Upper lobe of right lung (tissue), 1 donor: Measurements from ENCODE around the gene SERGEF. TPM values are rescaled to one million over a fixed set of nuclear protein-coding genes. Genes with fewer than 3 reads are reported as not detected.
A peak's percentile ranks its signal among the peaks of the same experiment; 100 is the strongest.

Experiments used
- ATAC-seq: fragments of 200-7000 bp; cut with Tn5 transposase; one replicate; pipeline ENCODE4 v1.9.1; 2020; ENCODE audit warnings: mild to moderate bottlenecking, moderate library complexity
- DNase-seq: peaks from one replicate; pipeline ENCODE4 v3.0.0-alpha.2; 2020
- H3K27ac ChIP-seq: fragments of 200-600 bp; one replicate; pipeline ENCODE4 v1.8.0; 2022
- H3K27me3 ChIP-seq: fragments of 200-600 bp; one replicate; pipeline ENCODE4 v1.8.0; 2022; ENCODE audit warnings: mild to moderate bottlenecking
- H3K36me3 ChIP-seq: fragments of 200-600 bp; one replicate; pipeline ENCODE4 v1.8.0; 2022
- H3K4me1 ChIP-seq: fragments of 200-600 bp; one replicate; pipeline ENCODE4 v1.8.0; 2022
- H3K4me3 ChIP-seq: fragments of 200-600 bp; one replicate; pipeline ENCODE4 v1.8.0; 2022; ENCODE audit warnings: mild to moderate bottlenecking
- H3K9me3 ChIP-seq: fragments of 200-600 bp; one replicate; pipeline ENCODE4 v1.8.0; 2022
- CTCF ChIP-seq: fragments of 200-600 bp; IDR thresholded peaks from one replicate; pipeline ENCODE4 v1.8.0; 2022; ENCODE audit warnings: antibody characterized with exemption
- intact Hi-C: fragments of 100-400 bp; cut with DNase I; formaldehyde crosslinking; loops from one replicate; pipeline ENCODE4 v1.11.0; 2022
- total RNA-seq: library from RNA; stranded (reverse); fragmentation: NEBNext Ultra II Directional; extraction: Animal tissue kit (Norgen Biotek cat#: 25700); gene quantifications from one replicate; pipeline ENCODE4 v1.2.1, GENCODE V29; 2021
- donor health status: DM: no; HTN: yes; CAD: no; lungs with severe emphysema.

SERGEF gene
- total RNA-seq, 1 donor from 2014 or later, result 37.6 TPM

GRCh38 chr11:17924713-17925112 is 88.1 kb downstream of the SERGEF start:
- TF ChIP-seq CTCF, result no peak
- DNase-seq (no peak), ATAC-seq (no peak)

GRCh38 chr11:17923217-17923616 is 89.6 kb downstream of the SERGEF start:
- DNase-seq (no peak), ATAC-seq (peak; percentile 23)
- Histone ChIP-seq H3K4me1 (peaks cover 4% of the 10 kb centered on the region), H3K27ac (no peak overlapping the region), H3K9me3 (no peaks in the 10 kb centered on the region), H3K4me3 (no peak overlapping the region), H3K36me3 (no peaks in the 10 kb centered on the region), H3K27me3 (no peaks in the 10 kb centered on the region)
- intact Hi-C loops, result no loop called here
- TF ChIP-seq CTCF, result no peak

More at GRCh38 chr11:17924713-17925112, 88.1 kb downstream of the SERGEF start:
- intact Hi-C loops, result no loop called here
- Histone ChIP-seq H3K4me3 (no peak overlapping the region), H3K27ac (no peak overlapping the region), H3K27me3 (no peaks in the 10 kb centered on the region), H3K9me3 (no peaks in the 10 kb centered on the region), H3K36me3 (no peaks in the 10 kb centered on the region), H3K4me1 (peaks cover 4% of the 10 kb centered on the region)

- no peaks in the 10 kb centered on the region for H3K27me3 ChIP-seq
- H3K9me3 ChIP-seq, result no peaks in the 10 kb centered on the region
- no peak overlapping the region for H3K27ac ChIP-seq
- no peak for ATAC-seq
- peaks cover 4% of the 10 kb centered on the region for H3K4me1 ChIP-seq
- no peak for TF ChIP-seq CTCF
- H3K4me3 ChIP-seq, result no peak overlapping the region
- H3K36me3 ChIP-seq, result peaks cover 7% of the 10 kb centered on the region
- intact Hi-C loops, result no loop called here
- no peak for DNase-seq
Observed at GRCh38 chr11:17922416-17922788, 90.4 kb downstream of the SERGEF start.

- intact Hi-C loops, result no loop called here
- peak; percentile 29 for ATAC-seq
- H3K9me3 ChIP-seq, result no peaks in the 10 kb centered on the region
- peaks cover 4% of the 10 kb centered on the region for H3K4me1 ChIP-seq
- no peak for TF ChIP-seq CTCF
- H3K4me3 ChIP-seq, result no peak overlapping the region
- no peak for DNase-seq
- H3K27ac ChIP-seq, result no peak overlapping the region
- H3K36me3 ChIP-seq, result peaks cover 10% of the 10 kb centered on the region
- no peaks in the 10 kb centered on the region for H3K27me3 ChIP-seq
Observed at GRCh38 chr11:17921659-17922415, 91.0 kb downstream of the SERGEF start.

- H3K27ac ChIP-seq, result no peak overlapping the region
- H3K36me3 ChIP-seq, result peaks cover 10% of the 10 kb centered on the region
- peaks cover 4% of the 10 kb centered on the region for H3K4me1 ChIP-seq
- intact Hi-C loops, result no loop called here
- no peak for TF ChIP-seq CTCF
- no peak for DNase-seq
- no peak overlapping the region for H3K4me3 ChIP-seq
- H3K27me3 ChIP-seq, result no peaks in the 10 kb centered on the region
- ATAC-seq, result no peak
- H3K9me3 ChIP-seq, result no peaks in the 10 kb centered on the region
Observed at GRCh38 chr11:17918049-17918605, 94.7 kb downstream of the SERGEF start.
